WTC11 (cell line): ENCODE data around the gene UNCX.

Source experiments
- ATF3 ChIP-seq: sonication (generic); formaldehyde crosslinking; conservative IDR thresholded peaks from 2 replicates; pipeline ENCODE4 v1.8.1; 2022; ENCODE audit warnings: mild to moderate bottlenecking, missing genetic modification reagents
- CTCF ChIP-seq: fragments of 200-600 bp; IDR thresholded peaks from 2 replicates; pipeline ENCODE4 v1.8.0; 2022; ENCODE audit warnings: antibody characterized with exemption
- E2F1 ChIP-seq: sonication (generic); formaldehyde crosslinking; IDR thresholded peaks from 2 replicates; pipeline ENCODE4 v1.8.0; 2022; ENCODE audit warnings: mild to moderate bottlenecking, missing genetic modification reagents
- IRF2 ChIP-seq: sonication (generic); formaldehyde crosslinking; IDR thresholded peaks from 2 replicates; pipeline ENCODE4 v1.8.0; 2022; ENCODE audit warnings: low read depth, missing genetic modification reagents, borderline replicate concordance
- NR3C1 ChIP-seq: sonication (generic); formaldehyde crosslinking; conservative IDR thresholded peaks from 2 replicates; pipeline ENCODE4 v1.8.1; 2023; ENCODE audit warnings: low read depth, mild to moderate bottlenecking, missing genetic modification reagents
- PRRX2 ChIP-seq: fragments of 250-450 bp; sonication (Bioruptor Pico); IDR thresholded peaks from 2 replicates; pipeline ENCODE4 v1.8.0; 2021; ENCODE audit warnings: mild to moderate bottlenecking
- SP1 ChIP-seq: sonication (generic); formaldehyde crosslinking; conservative IDR thresholded peaks from 2 replicates; pipeline ENCODE4 v1.8.1; 2022; ENCODE audit warnings: missing genetic modification reagents
- TCF7 ChIP-seq: sonication (generic); formaldehyde crosslinking; IDR thresholded peaks from 2 replicates; pipeline ENCODE4 v1.8.0; 2022; ENCODE audit warnings: mild to moderate bottlenecking, low read depth, missing genetic modification reagents, moderate library complexity
- ZNF416 ChIP-seq: fragments of 250-450 bp; sonication (Bioruptor Pico); IDR thresholded peaks from 2 replicates; pipeline ENCODE4 v1.9.0; 2021; ENCODE audit warnings: mild to moderate bottlenecking, inconsistent platforms
- ZNF671 ChIP-seq: fragments of 250-450 bp; sonication (Bioruptor Pico); IDR thresholded peaks from 2 replicates; pipeline ENCODE4 v1.8.0; 2021; ENCODE audit warnings: mild to moderate bottlenecking
- ZSCAN18 ChIP-seq: fragments of 250-450 bp; sonication (Bioruptor Pico); IDR thresholded peaks from 2 replicates; pipeline ENCODE4 v2.1.2; 2022; ENCODE audit warnings: mild to moderate bottlenecking, moderate library complexity
- TF ChIP-seq, protein P1 (sequence below): sonication (generic); formaldehyde crosslinking; IDR thresholded peaks from 2 replicates; pipeline ENCODE4 v1.8.0; 2022; ENCODE audit warnings: mild to moderate bottlenecking, missing genetic modification reagents
- TF ChIP-seq, protein P2 (sequence below): sonication (generic); formaldehyde crosslinking; IDR thresholded peaks from 2 replicates; pipeline ENCODE4 v1.8.1; 2023; ENCODE audit warnings: mild to moderate bottlenecking, missing genetic modification reagents, moderate library complexity

GRCh38 chr7:1243964-1244416 lies 11.3 kb downstream of the UNCX start:
- TF ChIP-seq E2F1 (CRISPR knock-in tag) (no peak), ZNF416 (CRISPR knock-in tag) (no peak), CTCF (no peak), NR3C1 (no peak), PRRX2 (CRISPR knock-in tag) (no peak), ZSCAN18 (CRISPR knock-in tag) (no peak), TCF7 (CRISPR knock-in tag) (no peak), IRF2 (CRISPR knock-in tag) (no peak), ZNF671 (CRISPR knock-in tag) (no peak), SP1 (CRISPR knock-in tag) (no peak), ATF3 (CRISPR knock-in tag) (no peak)
- TF ChIP-seq, protein P1, sequence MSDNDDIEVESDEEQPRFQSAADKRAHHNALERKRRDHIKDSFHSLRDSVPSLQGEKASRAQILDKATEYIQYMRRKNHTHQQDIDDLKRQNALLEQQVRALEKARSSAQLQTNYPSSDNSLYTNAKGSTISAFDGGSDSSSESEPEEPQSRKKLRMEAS (CRISPR knock-in tag): no peak
- TF ChIP-seq, protein P2, sequence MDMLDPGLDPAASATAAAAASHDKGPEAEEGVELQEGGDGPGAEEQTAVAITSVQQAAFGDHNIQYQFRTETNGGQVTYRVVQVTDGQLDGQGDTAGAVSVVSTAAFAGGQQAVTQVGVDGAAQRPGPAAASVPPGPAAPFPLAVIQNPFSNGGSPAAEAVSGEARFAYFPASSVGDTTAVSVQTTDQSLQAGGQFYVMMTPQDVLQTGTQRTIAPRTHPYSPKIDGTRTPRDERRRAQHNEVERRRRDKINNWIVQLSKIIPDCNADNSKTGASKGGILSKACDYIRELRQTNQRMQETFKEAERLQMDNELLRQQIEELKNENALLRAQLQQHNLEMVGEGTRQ (CRISPR knock-in tag): no peak
